Keratinocyte (primary cell): ENCODE data around the gene PGLYRP3. TPM values are rescaled to one million over a fixed set of nuclear protein-coding genes. Genes with fewer than 3 reads are reported as not detected.

Source experiments
- DNase-seq: peaks from one replicate; pipeline ENCODE4 v3.0.0-alpha.2; 2011; ENCODE audit warnings: low read depth, missing footprints, low spot score
- FAIRE-seq: peaks from 2 replicates; lab custom pipeline; 2011; peaks lifted over from hg19 to GRCh38; lab: Jason Lieb, UNC
- H2AFZ ChIP-seq: 2 replicates; pipeline ENCODE4 v1.6.0; 2012; ENCODE audit warnings: low read length, control low read depth, inconsistent platforms; ENCODE audit not compliant: control insufficient read depth
- H3K27ac ChIP-seq: 2 replicates; pipeline ENCODE4 v1.5.1; 2011; ENCODE audit warnings: low read length; ENCODE audit not compliant: control insufficient read depth, insufficient read depth
- H3K27me3 ChIP-seq: 3 replicates; pipeline ENCODE4 v1.6.0; 2011; ENCODE audit warnings: low read length; ENCODE audit not compliant: control insufficient read depth, insufficient read depth; ENCODE audit errors: extremely low read depth
- H3K36me3 ChIP-seq, 2 experiments: 2 replicates in 1 of 2; 3 replicates in 1 of 2; pipeline ENCODE4 v1.5.1; 2011; ENCODE audit warnings: low read length in 2 of 2, mild to moderate bottlenecking in 1 of 2; ENCODE audit not compliant: control insufficient read depth in 2 of 2, insufficient read depth in 2 of 2; ENCODE audit errors: extremely low read depth in 1 of 2
- H3K4me1 ChIP-seq: 3 replicates; pipeline ENCODE4 v1.5.1; 2011; ENCODE audit warnings: low read length; ENCODE audit not compliant: control insufficient read depth, insufficient read depth; ENCODE audit errors: extremely low read depth
- H3K4me2 ChIP-seq: 3 replicates; pipeline ENCODE4 v1.6.0; 2011; ENCODE audit warnings: low read depth, low read length; ENCODE audit not compliant: control insufficient read depth, insufficient read depth; ENCODE audit errors: extremely low read depth
- H3K4me3 ChIP-seq, 3 experiments: fragments of 200-600 bp in 1 of 3; sonication (generic) in 1 of 3; 2 replicates in 2 of 3; 3 replicates in 1 of 3; pipeline ENCODE4 v1.5.1; 2011 to 2016; ENCODE audit warnings: low read length in 3 of 3, mild to moderate bottlenecking in 3 of 3, control low read depth in 2 of 3, inconsistent platforms in 1 of 3, low read depth in 1 of 3, mixed read lengths in 1 of 3, mixed run types in 1 of 3, moderate library complexity in 1 of 3; ENCODE audit not compliant: control insufficient read depth in 2 of 3, insufficient read depth in 2 of 3; ENCODE audit errors: extremely low read depth in 1 of 3
- H3K79me2 ChIP-seq: 2 replicates; pipeline ENCODE4 v1.6.0; 2012; ENCODE audit warnings: low read length; ENCODE audit not compliant: control insufficient read depth, insufficient read depth
- H3K9ac ChIP-seq: 3 replicates; pipeline ENCODE4 v1.6.0; 2011; ENCODE audit warnings: low read length; ENCODE audit not compliant: control insufficient read depth, insufficient read depth; ENCODE audit errors: extremely low read depth
- H3K9me1 ChIP-seq: 3 replicates; pipeline ENCODE4 v1.6.0; 2011; ENCODE audit warnings: low read length; ENCODE audit not compliant: control insufficient read depth, insufficient read depth; ENCODE audit errors: extremely low read depth
- H3K9me3 ChIP-seq: 2 replicates; pipeline ENCODE4 v1.5.1; 2012; ENCODE audit warnings: low read depth, low read length; ENCODE audit not compliant: control insufficient read depth
- H4K20me1 ChIP-seq: 3 replicates; pipeline ENCODE4 v1.6.0; 2011; ENCODE audit warnings: low read length; ENCODE audit not compliant: control insufficient read depth, insufficient read depth; ENCODE audit errors: extremely low read depth
- EZH2 ChIP-seq: IDR thresholded peaks from one replicate; pipeline ENCODE4 v1.6.1; 2012; ENCODE audit warnings: inconsistent platforms, mild to moderate bottlenecking, low read length, moderate library complexity
- dilution Hi-C: fragments of 300-500 bp; cut with MboI; formaldehyde crosslinking; loops from one replicate; pipeline ENCODE4 v1.7.0; 2020; ENCODE audit warnings: low sequenced_read_pairs; ENCODE audit not compliant: extremely low pct_ligation_motif_present
- polyA plus RNA-seq, 5 experiments: library from polyadenylated mRNA; depleted of rRNA in 3 of 5; stranded (reverse) in 3 of 5; stranded (forward) in 1 of 5; unstranded in 1 of 5; fragments of >200 nt; gene quantifications; 1 replicate in 1 of 5; 2 replicates in 3 of 5; 3 replicates in 1 of 5; pipeline versions ENCODE4 v1.2.1 to v1.2.3, GENCODE V29; 2011 to 2012; ENCODE audit warnings: missing spikeins in 2 of 5, low read depth in 1 of 5, low replicate concordance in 1 of 5
- TF ChIP-seq, protein P1 (sequence below), 3 experiments: IDR thresholded peaks in 1 of 3; conservative IDR thresholded peaks in 1 of 3; optimal IDR thresholded peaks in 1 of 3; 2 replicates in 2 of 3; 3 replicates in 1 of 3; pipeline versions ENCODE3 to v1.5.1; 2011; ENCODE audit warnings: low read length in 3 of 3, mild to moderate bottlenecking in 3 of 3, moderate library complexity in 2 of 3, control low read depth in 1 of 3, inconsistent platforms in 1 of 3; ENCODE audit not compliant: insufficient read depth in 2 of 3; ENCODE audit errors: extremely low read depth in 1 of 3

Gene PGLYRP3
- polyA plus RNA-seq, 1 donor (not counting 4 experiments of a cell fraction or from before 2014, with no cell fraction given): 0.93 TPM

DNA sequence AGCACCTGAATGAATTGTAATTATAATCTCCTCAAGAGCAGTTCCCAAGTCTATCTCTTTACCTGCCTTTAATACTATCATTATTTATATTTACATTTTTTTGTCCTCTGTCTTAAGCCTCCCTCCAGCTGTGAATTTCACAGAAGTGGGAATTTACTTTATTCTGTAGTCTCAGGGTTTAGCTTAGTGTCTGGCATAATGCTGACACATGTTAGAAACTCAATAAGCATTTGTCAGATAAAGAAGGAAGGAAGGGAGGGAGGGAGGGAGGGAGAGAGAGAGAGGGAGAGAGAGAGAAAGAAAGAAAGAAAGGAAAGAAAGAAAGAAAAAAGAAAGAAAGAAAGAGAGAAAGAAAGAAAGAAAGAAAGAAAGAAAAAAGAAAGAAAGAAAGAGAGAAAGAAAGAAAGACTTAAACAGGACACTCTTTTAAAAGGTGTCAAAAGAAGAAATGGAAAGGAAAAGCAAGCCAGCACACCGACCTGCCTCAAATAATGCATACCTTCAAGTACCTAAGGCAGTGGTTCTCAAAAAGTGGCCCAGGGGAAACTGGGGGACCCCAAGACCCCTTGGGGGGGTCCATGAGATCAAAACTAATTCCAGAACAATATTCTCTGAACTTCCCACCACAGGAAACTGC is 37.7 kb upstream of the PGLYRP3 start:
- Histone ChIP-seq H3K9ac (no peak overlapping the region), H3K36me3 (no peaks in the 10 kb centered on the region), H3K4me3 (no peak overlapping the region), H3K9me3 (no peaks in the 10 kb centered on the region), H2AFZ (no peak overlapping the region), H3K27ac (no peak overlapping the region), H3K79me2 (no peaks in the 10 kb centered on the region), H3K4me2 (no peak overlapping the region), H3K9me1 (no peaks in the 10 kb centered on the region), H3K27me3 (peaks cover 3% of the 10 kb centered on the region), H4K20me1 (no peaks in the 10 kb centered on the region), H3K4me1 (peaks cover 9% of the 10 kb centered on the region)
- TF ChIP-seq EZH2: no peak
- TF ChIP-seq, protein P1, sequence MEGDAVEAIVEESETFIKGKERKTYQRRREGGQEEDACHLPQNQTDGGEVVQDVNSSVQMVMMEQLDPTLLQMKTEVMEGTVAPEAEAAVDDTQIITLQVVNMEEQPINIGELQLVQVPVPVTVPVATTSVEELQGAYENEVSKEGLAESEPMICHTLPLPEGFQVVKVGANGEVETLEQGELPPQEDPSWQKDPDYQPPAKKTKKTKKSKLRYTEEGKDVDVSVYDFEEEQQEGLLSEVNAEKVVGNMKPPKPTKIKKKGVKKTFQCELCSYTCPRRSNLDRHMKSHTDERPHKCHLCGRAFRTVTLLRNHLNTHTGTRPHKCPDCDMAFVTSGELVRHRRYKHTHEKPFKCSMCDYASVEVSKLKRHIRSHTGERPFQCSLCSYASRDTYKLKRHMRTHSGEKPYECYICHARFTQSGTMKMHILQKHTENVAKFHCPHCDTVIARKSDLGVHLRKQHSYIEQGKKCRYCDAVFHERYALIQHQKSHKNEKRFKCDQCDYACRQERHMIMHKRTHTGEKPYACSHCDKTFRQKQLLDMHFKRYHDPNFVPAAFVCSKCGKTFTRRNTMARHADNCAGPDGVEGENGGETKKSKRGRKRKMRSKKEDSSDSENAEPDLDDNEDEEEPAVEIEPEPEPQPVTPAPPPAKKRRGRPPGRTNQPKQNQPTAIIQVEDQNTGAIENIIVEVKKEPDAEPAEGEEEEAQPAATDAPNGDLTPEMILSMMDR (optimal IDR thresholded peaks at IDR 0.05 in 1 of 3, IDR thresholded peaks at IDR 0.05 in 1 of 3, conservative IDR thresholded peaks at IDR 0.05 in 1 of 3; ENCODE audit: extremely low read depth in 1 of 3, insufficient read depth in 2 of 3, low read length in 3 of 3): no peak
- dilution Hi-C loops: loop anchor here (10.0 kb wide), 2 partner anchors 54 to 154 kb away; no protein-coding TSS in a partner anchor
- FAIRE-seq: no peak
- DNase-seq: no peak

DNA sequence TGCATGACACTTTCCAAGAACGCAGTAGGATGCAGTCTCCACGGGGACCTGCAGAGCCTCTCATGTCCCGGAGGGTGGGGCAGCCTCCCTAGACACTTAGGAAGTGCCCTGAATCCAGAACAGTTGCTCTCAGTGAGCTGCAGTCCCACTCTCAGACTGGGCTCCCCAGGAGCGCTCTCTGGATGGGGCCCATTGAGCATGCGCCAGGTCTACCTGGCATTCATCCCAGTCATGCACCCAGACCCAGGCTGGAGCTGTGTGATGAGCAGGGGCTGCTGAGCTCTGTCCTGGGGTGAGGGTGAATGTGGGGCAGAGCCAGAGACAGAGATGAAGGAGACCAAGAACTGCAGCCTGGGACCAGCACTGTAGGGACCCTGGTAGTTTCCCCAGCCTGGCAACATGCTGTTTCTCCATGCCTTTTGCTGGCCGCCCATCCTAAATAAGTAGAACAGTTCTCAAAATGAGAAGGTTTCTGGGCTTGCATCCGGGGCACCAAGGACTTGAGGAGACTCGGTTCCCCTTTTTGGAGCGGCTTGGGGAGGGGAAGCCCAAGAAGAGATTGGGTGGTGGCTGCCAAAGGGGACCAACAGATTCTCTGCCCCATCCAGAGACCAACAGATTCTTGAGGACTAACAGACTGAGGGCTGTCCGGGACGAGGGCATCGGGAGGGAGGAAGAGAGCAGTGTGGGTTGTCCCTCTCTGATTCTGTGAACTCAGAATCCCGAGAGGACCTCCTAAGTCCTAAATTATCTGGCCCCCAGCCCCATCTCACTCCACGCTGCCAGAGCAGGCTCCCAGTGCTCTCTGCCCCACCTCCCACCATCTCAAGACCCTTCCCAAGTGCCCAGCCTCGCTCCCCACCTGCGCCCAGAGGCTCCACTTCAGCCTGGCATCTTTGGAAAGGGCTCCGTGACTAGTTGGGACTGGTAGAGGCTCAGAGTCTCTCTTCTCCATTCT is 36.9 kb upstream of the PGLYRP3 start:
- no peaks in the 10 kb centered on the region for H3K79me2 ChIP-seq
- FAIRE-seq (no peak), DNase-seq (no peak)
- H3K9ac ChIP-seq: no peak overlapping the region
- H3K36me3 ChIP-seq: no peaks in the 10 kb centered on the region
- H3K4me1 ChIP-seq: peaks cover 9% of the 10 kb centered on the region
- H3K9me3 ChIP-seq: no peaks in the 10 kb centered on the region
- peaks cover 3% of the 10 kb centered on the region for H3K27me3 ChIP-seq
- H3K9me1 ChIP-seq: no peaks in the 10 kb centered on the region
- no peak overlapping the region for H3K4me3 ChIP-seq
- no peak overlapping the region for H2AFZ ChIP-seq
- H4K20me1 ChIP-seq: no peaks in the 10 kb centered on the region
- no peak overlapping the region for H3K4me2 ChIP-seq
- dilution Hi-C loops: loop anchor here (10.0 kb wide), 2 partner anchors 55 to 155 kb away; no protein-coding TSS in a partner anchor
- H3K27ac ChIP-seq: no peak overlapping the region
- no peak for TF ChIP-seq EZH2
- TF ChIP-seq, protein P1 (optimal IDR thresholded peaks at IDR 0.05 in 1 of 3, IDR thresholded peaks at IDR 0.05 in 1 of 3, conservative IDR thresholded peaks at IDR 0.05 in 1 of 3; ENCODE audit: extremely low read depth in 1 of 3, insufficient read depth in 2 of 3, low read length in 3 of 3): no peak
